CD1c-positive myeloid dendritic cell (primary cell): ENCODE data around the gene CAPN5.
A peak's percentile ranks its signal among the peaks of the same experiment; 100 is the strongest.
"Not testable (repeated sequence)": the region's sequence is repeated elsewhere in the genome, so short reads cannot be mapped to it uniquely, and the experiment has no call there.

Experiments used
- DNase-seq: peaks from one replicate; pipeline ENCODE4 v3.0.0-alpha.2; 2016; ENCODE audit errors: extremely low spot score

Gene CAPN5

GRCh38 chr11:77042111-77042726 lies 24.6 kb upstream of the CAPN5 start:
- no peak for DNase-seq

DNA sequence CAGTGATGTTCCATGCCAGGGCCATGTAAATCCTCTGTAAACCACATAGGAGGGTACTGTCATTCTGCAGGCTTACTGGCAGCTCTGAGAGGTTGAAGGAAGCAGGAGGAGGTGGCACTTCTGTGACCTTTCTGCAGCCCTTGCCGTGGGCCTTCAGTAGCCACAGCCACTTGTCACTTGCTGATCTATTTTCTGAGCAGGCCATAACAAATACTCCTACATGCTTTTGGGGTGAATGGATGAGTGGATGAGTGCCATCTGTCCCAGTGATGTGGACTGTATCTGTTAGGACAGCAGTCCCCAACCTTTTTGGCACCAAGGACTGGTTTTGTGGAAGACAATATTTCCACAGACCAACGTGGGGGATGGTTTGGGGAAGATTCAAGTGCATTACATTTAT lies 22.4 kb upstream of the CAPN5 start:
- no peak for DNase-seq

DNA sequence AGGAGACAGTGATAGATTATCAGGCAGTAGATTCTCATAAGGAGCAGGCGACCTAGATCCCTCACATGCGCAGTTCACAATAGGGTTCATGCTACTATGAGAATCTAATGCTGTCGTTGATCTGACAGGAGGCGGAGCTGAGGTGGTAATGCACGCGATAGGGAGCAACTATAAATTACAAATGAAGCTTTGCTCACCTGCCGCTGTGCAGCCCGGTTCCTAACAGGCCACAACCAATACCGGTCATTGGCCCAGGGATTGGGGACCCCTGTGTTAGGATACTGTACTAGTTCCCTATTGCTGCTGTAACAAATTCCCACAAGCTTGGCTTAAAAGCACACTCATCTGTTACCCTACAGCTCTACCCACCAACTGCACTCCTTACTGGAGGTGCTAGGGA lies 21.9 kb upstream of the CAPN5 start:
- no peak for DNase-seq

GRCh38 chr11:77046060-77046501 lies 20.7 kb upstream of the CAPN5 start:
- peak; percentile 16 for DNase-seq

GRCh38 chr11:77047007-77047927 lies 19.5 kb upstream of the CAPN5 start:
- DNase-seq: peak; percentile 96

DNA sequence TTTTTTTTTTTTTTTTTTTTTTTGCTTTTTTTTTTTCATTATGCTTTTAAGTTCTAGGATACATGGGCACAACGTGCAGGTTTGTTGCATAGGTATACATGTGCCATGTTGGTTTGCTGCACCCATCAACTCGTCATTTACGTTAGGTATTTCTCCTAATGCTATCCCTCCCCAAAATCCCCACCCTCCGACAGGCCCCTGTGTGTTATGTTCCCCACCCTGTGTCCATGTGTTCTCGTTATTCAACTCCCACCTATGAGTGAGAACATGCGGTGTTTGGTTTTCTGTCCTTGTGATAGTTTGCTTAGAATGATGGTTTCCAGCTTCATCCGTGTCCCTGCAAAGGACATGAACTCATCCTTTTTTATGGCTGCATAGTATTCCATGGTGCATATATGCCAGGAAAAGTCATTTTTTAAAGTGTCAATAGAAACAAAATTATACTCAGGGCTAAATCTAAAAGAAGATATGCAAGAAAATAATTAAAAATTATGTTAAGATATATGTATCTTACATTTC lies 18.8 kb upstream of the CAPN5 start:
- not testable (repeated sequence) for DNase-seq

DNA sequence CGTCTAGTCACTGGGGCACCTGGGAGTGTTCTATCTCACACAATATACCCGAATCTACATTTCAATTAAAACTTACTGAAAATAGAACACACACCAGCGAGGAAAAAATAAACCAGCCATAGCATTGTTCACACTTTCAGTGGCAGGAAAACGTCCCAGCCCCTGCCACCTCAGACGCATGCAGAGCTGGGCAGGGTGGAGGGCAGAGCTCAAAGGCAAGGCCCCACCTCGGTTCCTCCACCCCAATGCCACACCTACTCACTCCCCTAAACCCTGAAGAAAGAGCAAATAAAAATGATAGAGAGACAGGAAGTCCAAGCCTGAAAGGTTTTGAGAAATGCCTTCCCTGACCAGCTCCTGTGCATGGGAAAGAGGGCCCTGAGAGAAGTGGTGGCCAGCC lies 17.7 kb upstream of the CAPN5 start:
- DNase-seq: no peak

DNA sequence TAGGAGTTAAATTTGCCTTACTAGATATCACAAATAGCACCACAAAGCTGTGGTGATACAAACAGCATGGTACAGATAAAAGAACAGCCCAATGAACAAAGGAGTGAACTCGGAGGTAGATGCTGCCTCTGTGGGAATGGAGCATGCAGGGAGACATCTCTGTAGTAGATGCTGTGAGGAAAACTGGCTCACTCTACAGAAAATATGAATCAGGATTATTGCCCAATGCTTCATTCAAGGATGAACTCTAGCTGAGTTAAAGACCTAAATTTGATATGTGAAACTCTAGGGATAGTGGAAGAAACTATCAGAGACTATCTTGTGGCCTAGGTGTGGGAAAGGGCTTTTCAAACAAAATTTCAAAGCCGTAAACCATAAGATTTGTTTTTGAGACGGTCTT lies 15.3 kb upstream of the CAPN5 start:
- no peak for DNase-seq

- DNase-seq: no peak
Measured at GRCh38 chr11:77052518-77052917, 14.3 kb upstream of the CAPN5 start.

- DNase-seq: no peak
Measured at GRCh38 chr11:77053217-77054015, 13.4 kb upstream of the CAPN5 start.

- DNase-seq: no peak
Measured at GRCh38 chr11:77054084-77054483, 12.7 kb upstream of the CAPN5 start.

- DNase-seq: no peak
Measured at GRCh38 chr11:77055101-77055561, 11.6 kb upstream of the CAPN5 start.

DNA sequence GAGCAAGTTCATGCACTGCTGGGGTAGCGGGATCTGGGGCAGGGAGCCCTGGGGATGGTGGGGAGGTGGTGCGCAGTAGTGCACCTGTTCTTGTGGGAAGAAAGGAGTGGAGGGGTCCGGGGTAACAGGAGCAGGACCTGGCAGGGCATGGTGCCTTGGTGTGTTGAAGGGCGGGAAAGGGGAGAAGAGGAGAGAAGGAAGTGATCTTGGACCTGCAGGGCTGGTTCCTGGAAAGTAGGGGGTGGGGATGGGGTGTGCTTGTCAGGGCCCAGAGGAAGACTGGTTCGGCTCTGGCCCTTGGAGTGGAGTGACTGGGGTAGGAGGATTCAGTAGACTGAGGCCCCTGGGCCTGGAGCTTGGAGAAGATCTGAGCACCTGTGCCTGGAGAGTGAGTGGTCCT lies 10.9 kb upstream of the CAPN5 start:
- DNase-seq: no peak

- no peak for DNase-seq
Measured at GRCh38 chr11:77056814-77057402, 9.9 kb upstream of the CAPN5 start.

- DNase-seq: no peak
Measured at GRCh38 chr11:77057938-77058474, 8.8 kb upstream of the CAPN5 start.

GRCh38 chr11:77058900-77059299 lies 7.9 kb upstream of the CAPN5 start:
- no peak for DNase-seq

DNA sequence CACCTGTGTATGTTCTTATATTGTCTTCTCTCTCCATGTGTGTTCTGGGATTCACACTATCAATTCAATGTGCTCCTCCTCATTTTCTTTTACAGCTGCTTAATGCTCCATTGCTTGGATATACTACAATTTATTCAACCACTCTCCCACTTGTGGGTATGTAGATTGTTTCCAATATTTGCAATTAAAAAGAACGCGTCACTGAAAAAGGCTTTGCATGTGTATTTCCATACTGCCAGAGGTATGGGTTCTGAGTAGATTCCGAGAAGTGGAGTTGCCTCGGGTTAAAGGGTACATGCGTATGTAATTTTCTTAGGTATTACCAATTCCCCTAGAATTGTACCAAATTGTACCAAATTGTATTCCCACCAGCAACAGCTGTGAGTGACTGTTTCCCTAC lies 7.0 kb upstream of the CAPN5 start:
- no peak for DNase-seq

- DNase-seq: no peak
Measured at GRCh38 chr11:77060234-77060633, 6.5 kb upstream of the CAPN5 start.

- DNase-seq: not testable (repeated sequence)
Measured at GRCh38 chr11:77061258-77061657, 5.5 kb upstream of the CAPN5 start.

GRCh38 chr11:77062924-77063323 lies 3.8 kb upstream of the CAPN5 start:
- no peak for DNase-seq

DNA sequence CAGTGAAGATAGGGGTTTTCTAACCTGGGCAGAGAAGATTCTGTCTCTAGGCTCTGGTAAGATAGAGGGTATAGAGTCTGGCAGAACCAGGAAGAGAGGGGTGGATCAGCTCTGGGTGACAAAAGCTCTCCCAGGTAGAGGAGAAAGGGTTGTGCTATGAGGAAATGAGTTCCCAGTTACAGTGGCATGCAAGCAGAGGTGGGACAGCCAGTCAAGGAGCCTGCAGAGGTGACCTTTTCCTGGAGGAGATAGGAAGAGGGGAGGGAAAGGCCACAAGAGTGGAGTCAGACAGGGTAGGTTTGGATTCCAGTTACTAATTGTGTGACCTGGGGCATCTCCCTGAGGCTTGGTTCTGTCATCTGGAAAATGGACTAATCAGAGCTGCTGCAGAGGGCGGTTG lies 3.4 kb upstream of the CAPN5 start:
- no peak for DNase-seq
